Astrocyte of the cerebellum (primary cell): ENCODE measurements around the gene RHOU.

Source experiments
- DNase-seq: peaks from one replicate; pipeline ENCODE4 v3.0.0-alpha.2; 2011; ENCODE audit warnings: low read depth
- H3K4me3 ChIP-seq: 2 replicates; pipeline ENCODE4 v1.5.1; 2011; ENCODE audit warnings: mild to moderate bottlenecking, low read depth, low read length, moderate library complexity
- CTCF ChIP-seq: IDR thresholded peaks from 2 replicates; pipeline ENCODE4 v1.5.1; 2012; ENCODE audit warnings: low read length, low read depth, moderate library complexity, mild to moderate bottlenecking; ENCODE audit errors: missing control alignments
- in situ Hi-C: cut with HindIII; loops from 2 replicates; pipeline ENCODE4 v1.10.0; 2017; ENCODE audit warnings: low sequenced_read_pairs

The RHOU gene

GRCh38 chr1:228781809-228782661 is 46.8 kb downstream of the RHOU start:
- no peak for DNase-seq
- in situ Hi-C loops, result no loop called here
- H3K4me3 ChIP-seq, result no peak overlapping the region
- no peak for TF ChIP-seq CTCF

- DNase-seq, result no peak
- TF ChIP-seq CTCF, result no peak
- in situ Hi-C loops, result no loop called here
- no peak overlapping the region for H3K4me3 ChIP-seq
These were observed 47.6 kb downstream of the RHOU start for GRCh38 chr1:228782662-228783417.

- in situ Hi-C loops, result no loop called here
- no peak for TF ChIP-seq CTCF
- DNase-seq, result no peak
- H3K4me3 ChIP-seq, result no peak overlapping the region
These were observed 48.2 kb downstream of the RHOU start for GRCh38 chr1:228783418-228784040.

- no peak overlapping the region for H3K4me3 ChIP-seq
- no peak for TF ChIP-seq CTCF
- no peak for DNase-seq
- in situ Hi-C loops, result no loop called here
These were observed 48.9 kb downstream of the RHOU start for GRCh38 chr1:228784181-228784580.

GRCh38 chr1:228785366-228786330 is 50.4 kb downstream of the RHOU start:
- no peak for TF ChIP-seq CTCF
- no peak for DNase-seq
- no peak overlapping the region for H3K4me3 ChIP-seq

More at GRCh38 chr1:228785366-228786330, 50.4 kb downstream of the RHOU start:
- in situ Hi-C loops, result no loop called here
